Measurements from ENCODE around the gene PPP1R14C. TPM values are rescaled to one million over a fixed set of nuclear protein-coding genes. Genes with fewer than 3 reads are reported as not detected.

PPP1R14C gene
- total RNA-seq, 3 donors from 2014 or later = 3.3 to 5.6 TPM; not detected in 1

- Histone ChIP-seq H3K9me3 (no peaks in the 10 kb centered on the region), H3K36me3 (no peaks in the 10 kb centered on the region), H3K27me3 (peaks cover 0 to 45% of the 10 kb centered on the region in 2 donors), H3K4me1 (peaks cover 0 to 9% of the 10 kb centered on the region in 2 donors), H3K4me3 (no peak overlapping the region), H3K27ac (no peak overlapping the region)
- no peak for DNase-seq (ENCODE audit: low spot score in 2 of 2)
- TF ChIP-seq POLR2AphosphoS5 (IDR thresholded peaks at IDR 0.05) = no peak
- intact Hi-C loops (cut with DNase I; ENCODE audit: low total_unique reads) = no loop called here
These were observed 3.3 kb upstream of the PPP1R14C start for GRCh38 chr6:150139533-150139932.

GRCh38 chr6:150140236-150140969 lies 2.4 kb upstream of the PPP1R14C start:
- Histone ChIP-seq H3K27ac (no peak overlapping the region), H3K27me3 (peaks cover 0 to 47% of the 10 kb centered on the region in 2 donors), H3K36me3 (no peaks in the 10 kb centered on the region), H3K4me1 (peaks cover 0 to 9% of the 10 kb centered on the region in 2 donors), H3K9me3 (no peaks in the 10 kb centered on the region), H3K4me3 (no peak overlapping the region)
- no peak for DNase-seq (ENCODE audit: low spot score in 2 of 2)
- intact Hi-C loops (cut with DNase I; ENCODE audit: low total_unique reads) = no loop called here
- no peak for TF ChIP-seq POLR2AphosphoS5 (IDR thresholded peaks at IDR 0.05)
- TF ChIP-seq CTCF (IDR thresholded peaks at IDR 0.05) = no peak
- TF ChIP-seq POLR2A (IDR thresholded peaks at IDR 0.05) = no peak

- TF ChIP-seq CTCF (IDR thresholded peaks at IDR 0.05) (no peak), POLR2A (IDR thresholded peaks at IDR 0.05) (no peak), POLR2AphosphoS5 (IDR thresholded peaks at IDR 0.05) (no peak)
- Histone ChIP-seq H3K27me3 (peaks cover 0 to 54% of the 10 kb centered on the region in 2 donors), H3K36me3 (no peaks in the 10 kb centered on the region), H3K4me1 (peaks cover 0 to 9% of the 10 kb centered on the region in 2 donors), H3K9me3 (no peaks in the 10 kb centered on the region), H3K27ac (peak overlapping the region; percentile 64 to 69), H3K4me3 (peak overlapping the region; percentile 42 to 74 (median 58))
- peak in 1 of 2 donors; percentile 45 for DNase-seq (ENCODE audit: low spot score in 2 of 2)
- intact Hi-C loops (cut with DNase I; ENCODE audit: low total_unique reads) = no loop called here
These were observed 661 bp upstream of the PPP1R14C start for GRCh38 chr6:150142097-150142669.

GRCh38 chr6:150143516-150144293 lies 861 bp downstream of the PPP1R14C start:
- Histone ChIP-seq H3K4me1 (peaks cover 0 to 9% of the 10 kb centered on the region in 2 donors), H3K9me3 (no peaks in the 10 kb centered on the region), H3K4me3 (peak overlapping the region; percentile 42 to 74 (median 58)), H3K27ac (peak overlapping the region; percentile 64 to 69), H3K36me3 (no peaks in the 10 kb centered on the region), H3K27me3 (peaks cover 0 to 48% of the 10 kb centered on the region in 2 donors)
- intact Hi-C loops (cut with DNase I; ENCODE audit: low total_unique reads) = no loop called here
- TF ChIP-seq POLR2AphosphoS5 (IDR thresholded peaks at IDR 0.05) (no peak), POLR2A (IDR thresholded peaks at IDR 0.05) (no peak), CTCF (IDR thresholded peaks at IDR 0.05) (no peak)
- no peak for DNase-seq (ENCODE audit: low spot score in 2 of 2)

- no peak for TF ChIP-seq POLR2AphosphoS5 (IDR thresholded peaks at IDR 0.05)
- no peak for TF ChIP-seq CTCF (IDR thresholded peaks at IDR 0.05)
- no peak for TF ChIP-seq POLR2A (IDR thresholded peaks at IDR 0.05)
- DNase-seq (ENCODE audit: low spot score in 2 of 2) = no peak
- Histone ChIP-seq H3K27me3 (peaks cover 0 to 48% of the 10 kb centered on the region in 2 donors), H3K27ac (no peak overlapping the region), H3K4me1 (peaks cover 0 to 9% of the 10 kb centered on the region in 2 donors), H3K36me3 (no peaks in the 10 kb centered on the region), H3K9me3 (no peaks in the 10 kb centered on the region), H3K4me3 (peak overlapping the region in 2 of 3 donors; percentile 58 to 74)
- intact Hi-C loops (cut with DNase I; ENCODE audit: low total_unique reads) = no loop called here
These were observed 1.5 kb downstream of the PPP1R14C start for GRCh38 chr6:150144294-150144868.

All from breast epithelium (tissue), 4 donors.